ENCODE measurements around the gene GLTP. TPM values are rescaled to one million over a fixed set of nuclear protein-coding genes. Genes with fewer than 3 reads are reported as not detected.

The GLTP gene
- total RNA-seq, 4 donors from 2014 or later: 22.2 to 35.9 (median 32.6) TPM

DNA sequence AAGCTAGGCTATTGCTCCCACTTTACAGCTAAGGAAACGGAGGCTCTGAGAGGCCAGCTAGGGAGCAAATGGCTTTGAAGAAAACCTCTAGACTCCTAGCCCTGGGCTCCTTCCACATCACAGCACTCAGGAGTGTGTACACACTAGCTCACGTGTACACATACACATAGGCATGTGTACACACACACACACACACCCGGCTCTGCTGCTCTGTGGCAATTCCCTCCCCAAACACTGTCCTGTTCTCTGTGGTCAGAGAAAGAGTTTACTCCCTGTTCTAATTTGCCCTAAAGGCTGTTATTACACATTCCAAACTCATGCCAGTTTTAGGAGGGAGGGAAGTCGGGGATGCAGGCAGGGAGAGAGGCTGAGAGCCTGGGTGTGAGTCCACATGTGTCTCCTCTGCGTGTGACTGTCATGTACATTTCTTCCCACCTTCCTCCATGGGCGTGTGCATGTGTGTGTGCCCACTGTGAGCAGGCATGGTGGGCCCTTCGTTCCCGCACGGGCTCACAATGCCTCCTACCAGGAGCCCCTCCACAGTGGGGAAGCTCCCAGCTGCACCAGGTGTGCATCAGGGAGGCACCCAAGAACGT, 61.3 kb downstream of the GLTP start:
- TF ChIP-seq, protein P1, sequence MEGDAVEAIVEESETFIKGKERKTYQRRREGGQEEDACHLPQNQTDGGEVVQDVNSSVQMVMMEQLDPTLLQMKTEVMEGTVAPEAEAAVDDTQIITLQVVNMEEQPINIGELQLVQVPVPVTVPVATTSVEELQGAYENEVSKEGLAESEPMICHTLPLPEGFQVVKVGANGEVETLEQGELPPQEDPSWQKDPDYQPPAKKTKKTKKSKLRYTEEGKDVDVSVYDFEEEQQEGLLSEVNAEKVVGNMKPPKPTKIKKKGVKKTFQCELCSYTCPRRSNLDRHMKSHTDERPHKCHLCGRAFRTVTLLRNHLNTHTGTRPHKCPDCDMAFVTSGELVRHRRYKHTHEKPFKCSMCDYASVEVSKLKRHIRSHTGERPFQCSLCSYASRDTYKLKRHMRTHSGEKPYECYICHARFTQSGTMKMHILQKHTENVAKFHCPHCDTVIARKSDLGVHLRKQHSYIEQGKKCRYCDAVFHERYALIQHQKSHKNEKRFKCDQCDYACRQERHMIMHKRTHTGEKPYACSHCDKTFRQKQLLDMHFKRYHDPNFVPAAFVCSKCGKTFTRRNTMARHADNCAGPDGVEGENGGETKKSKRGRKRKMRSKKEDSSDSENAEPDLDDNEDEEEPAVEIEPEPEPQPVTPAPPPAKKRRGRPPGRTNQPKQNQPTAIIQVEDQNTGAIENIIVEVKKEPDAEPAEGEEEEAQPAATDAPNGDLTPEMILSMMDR (IDR thresholded peaks at IDR 0.05; ENCODE audit: low read depth): no peak

DNA sequence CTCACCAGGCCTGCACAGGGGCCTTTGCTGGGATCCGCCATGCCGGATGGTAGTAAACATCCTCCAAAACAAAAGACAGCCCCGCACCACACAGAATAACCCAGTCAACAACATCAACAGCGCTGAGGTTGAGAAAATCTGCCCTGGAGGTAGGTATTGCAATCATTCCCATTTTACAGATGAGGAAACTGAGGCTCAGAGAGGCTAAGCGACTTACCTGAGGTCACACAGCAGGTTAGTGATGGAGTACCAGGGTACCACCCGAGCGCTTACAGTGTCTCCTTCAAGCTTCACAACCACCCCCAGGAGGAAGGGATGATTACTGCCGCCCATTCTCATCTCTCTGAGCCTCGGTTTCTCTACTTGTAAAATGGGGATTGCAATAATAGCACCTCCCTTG, 62.1 kb downstream of the GLTP start:
- TF ChIP-seq, protein P1 (IDR thresholded peaks at IDR 0.05; ENCODE audit: low read depth): no peak

DNA sequence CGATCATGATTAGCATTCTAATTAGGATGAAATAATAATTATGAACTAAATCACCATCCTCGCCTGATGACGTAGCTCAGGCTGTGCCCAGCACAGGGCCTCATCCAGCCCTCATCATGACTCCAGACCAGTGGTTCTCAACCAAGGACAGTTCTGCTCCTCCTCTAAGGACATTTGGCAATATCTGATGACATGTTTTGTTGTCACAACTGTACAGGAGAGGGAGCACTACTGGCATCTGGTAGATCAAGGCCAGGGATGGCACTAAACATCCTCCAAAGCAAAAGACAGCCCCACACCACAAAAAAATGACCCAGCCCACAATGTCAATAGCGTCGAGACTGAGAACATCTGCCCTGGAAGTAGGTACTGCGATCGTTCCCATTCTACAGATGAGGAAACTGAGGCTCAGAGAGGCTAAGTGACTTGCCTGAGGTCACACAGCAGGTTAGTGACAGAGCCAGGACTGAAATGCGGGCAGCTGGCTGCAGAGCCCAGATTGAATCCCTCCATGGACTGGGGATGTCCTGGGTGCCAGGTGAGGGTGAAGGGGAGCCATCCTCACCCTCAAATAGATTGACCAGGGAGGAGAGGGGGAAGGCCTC, 62.6 kb downstream of the GLTP start:
- TF ChIP-seq, protein P1 (IDR thresholded peaks at IDR 0.05; ENCODE audit: low read depth): no peak

DNA sequence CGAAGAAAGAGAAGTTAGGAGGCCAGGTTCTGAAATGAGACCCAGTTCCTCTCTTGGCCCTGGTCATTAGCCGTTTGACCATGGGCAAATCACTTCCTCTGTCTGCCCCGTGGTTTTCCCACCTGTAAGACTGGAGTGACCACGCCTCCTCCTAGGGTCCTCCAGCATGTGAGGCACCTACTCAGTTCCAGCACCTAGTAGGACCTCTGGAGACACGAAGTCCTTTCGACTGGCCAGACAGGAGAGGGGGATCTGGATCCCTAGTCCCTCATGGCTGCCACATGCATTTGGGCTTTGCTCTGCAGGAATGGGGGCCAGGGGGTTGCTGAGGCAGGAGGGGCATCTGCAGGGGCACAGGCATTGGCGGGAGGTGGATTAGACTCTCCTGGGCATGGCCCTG, 63.5 kb downstream of the GLTP start:
- TF ChIP-seq, protein P1 (IDR thresholded peaks at IDR 0.05; ENCODE audit: low read depth): no peak

DNA sequence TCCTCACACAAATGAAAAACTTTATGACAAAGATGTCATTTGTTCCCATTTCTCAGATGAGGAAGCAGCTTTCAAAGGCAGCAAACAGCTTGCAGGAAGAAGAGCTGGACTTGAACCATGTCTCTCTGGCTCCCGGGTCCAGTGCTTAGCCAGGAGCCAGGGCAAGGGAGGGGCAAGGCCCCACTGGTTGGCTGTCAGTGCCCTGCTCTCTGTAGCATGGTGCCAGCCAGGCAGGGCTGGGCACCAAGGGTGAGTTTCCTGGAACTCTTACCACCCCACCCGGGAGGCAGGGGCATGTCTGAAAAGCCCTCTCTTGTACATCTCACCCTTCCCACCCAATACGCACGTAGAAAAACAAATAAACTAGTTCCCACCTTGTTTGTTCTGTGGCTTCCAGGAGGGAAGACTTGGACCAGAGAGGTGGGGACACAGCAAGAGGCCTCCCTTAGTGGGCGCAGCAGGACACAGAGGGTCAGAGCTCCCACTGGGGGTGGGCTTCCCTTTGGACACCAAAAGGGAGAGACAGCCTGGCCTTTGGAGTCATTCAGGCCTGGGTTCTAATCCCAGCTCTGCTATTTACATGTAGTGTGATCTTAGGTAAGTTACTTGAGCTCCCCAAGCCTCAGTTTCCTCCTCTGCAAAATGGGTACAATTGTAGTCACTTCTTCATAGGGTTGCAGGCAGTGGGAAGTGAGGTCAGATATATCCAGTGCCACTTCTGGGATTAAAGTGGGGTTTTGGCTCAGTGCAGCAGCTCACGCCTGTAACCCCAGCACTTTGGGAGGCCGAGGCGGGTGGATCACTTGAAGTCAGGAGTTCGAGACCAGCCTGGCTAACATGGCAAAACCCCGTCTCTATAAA, 64.4 kb downstream of the GLTP start:
- TF ChIP-seq, protein P1 (IDR thresholded peaks at IDR 0.05; ENCODE audit: low read depth): no peak

DNA sequence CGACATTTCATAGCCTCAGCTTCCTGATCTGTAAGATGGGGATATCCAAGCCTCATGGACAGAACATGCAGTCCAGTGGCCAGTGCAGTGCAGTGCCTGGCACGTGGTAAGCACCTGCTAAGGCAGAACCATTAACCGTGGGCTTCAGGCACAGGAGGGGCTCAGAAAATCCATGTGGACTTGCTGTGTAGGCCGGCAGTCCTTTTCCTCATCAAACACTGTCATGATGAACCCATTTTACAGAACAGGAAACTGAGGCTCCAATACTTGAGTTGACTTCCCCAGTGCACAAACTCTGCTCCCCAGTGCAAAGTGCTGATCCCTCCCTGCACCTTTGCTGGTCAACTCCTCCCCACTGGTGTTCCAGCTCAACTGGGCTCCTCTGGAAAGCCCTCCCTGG, 65.1 kb downstream of the GLTP start:
- TF ChIP-seq, protein P1 (IDR thresholded peaks at IDR 0.05; ENCODE audit: low read depth): no peak

DNA sequence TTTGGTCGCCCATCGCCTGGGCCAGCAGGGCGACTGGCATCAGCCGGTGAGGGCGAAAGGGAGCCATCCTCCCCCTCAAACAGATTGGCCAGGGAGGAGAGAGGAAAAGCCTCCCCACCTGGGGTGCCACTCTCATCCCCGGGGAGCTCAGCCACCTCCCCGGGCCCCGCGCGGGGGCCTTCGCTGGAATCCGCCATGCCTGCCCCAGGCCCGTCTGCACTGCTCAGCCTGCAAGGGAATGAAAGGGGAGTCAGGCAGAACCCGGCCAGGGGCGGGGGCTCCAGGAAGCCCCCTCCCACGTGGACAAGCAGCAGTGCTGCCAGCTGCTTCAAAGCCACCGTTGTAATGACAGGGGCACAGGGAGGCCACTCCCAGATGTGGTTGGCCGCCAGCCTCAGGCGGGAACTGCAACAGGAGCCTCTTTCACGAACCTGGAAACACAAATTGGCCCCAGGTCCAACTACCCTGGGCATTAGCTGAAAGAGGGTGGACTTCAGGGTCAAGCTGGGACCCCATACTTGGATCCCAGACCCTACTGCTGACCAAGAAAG, 65.7 kb downstream of the GLTP start:
- TF ChIP-seq, protein P1 (IDR thresholded peaks at IDR 0.05; ENCODE audit: low read depth): no peak

All from subcutaneous adipose tissue (tissue), 4 donors.